Duodenal mucosa (tissue), 2 donors: ENCODE data around the gene PFKFB2.

Source experiments
- H3K27ac ChIP-seq: one replicate; pipeline ENCODE4 v1.7.0; 2013; ENCODE audit warnings: low read depth, low read length
- H3K27me3 ChIP-seq, 2 donors: one replicate each; pipeline ENCODE4 v1.7.0; 2013; ENCODE audit warnings: low read length in 2 of 2, control low read depth in 1 of 2; ENCODE audit not compliant: insufficient read depth in 2 of 2, control insufficient read depth in 1 of 2
- H3K36me3 ChIP-seq, 2 donors: one replicate each; pipeline ENCODE4 v1.7.0; 2013; ENCODE audit warnings: low read length in 2 of 2, control low read depth in 1 of 2; ENCODE audit not compliant: insufficient read depth in 2 of 2, control insufficient read depth in 1 of 2
- H3K4me1 ChIP-seq, 2 donors: one replicate each; pipeline ENCODE4 v1.7.0; 2013; ENCODE audit warnings: low read length in 2 of 2, control low read depth in 1 of 2; ENCODE audit not compliant: insufficient read depth in 2 of 2, control insufficient read depth in 1 of 2
- H3K4me3 ChIP-seq, 2 donors: one replicate each; pipeline ENCODE4 v1.7.0; 2013; ENCODE audit warnings: low read length in 2 of 2, low read depth in 1 of 2
- H3K9ac ChIP-seq, 2 donors: one replicate each; pipeline ENCODE4 v1.7.0; 2013; ENCODE audit warnings: low read length in 2 of 2, low read depth in 1 of 2
- H3K9me3 ChIP-seq, 2 donors: one replicate each; pipeline ENCODE4 v1.7.0; 2013; ENCODE audit warnings: low read length in 2 of 2, control low read depth in 1 of 2; ENCODE audit not compliant: control insufficient read depth in 1 of 2

PFKFB2 gene

DNA sequence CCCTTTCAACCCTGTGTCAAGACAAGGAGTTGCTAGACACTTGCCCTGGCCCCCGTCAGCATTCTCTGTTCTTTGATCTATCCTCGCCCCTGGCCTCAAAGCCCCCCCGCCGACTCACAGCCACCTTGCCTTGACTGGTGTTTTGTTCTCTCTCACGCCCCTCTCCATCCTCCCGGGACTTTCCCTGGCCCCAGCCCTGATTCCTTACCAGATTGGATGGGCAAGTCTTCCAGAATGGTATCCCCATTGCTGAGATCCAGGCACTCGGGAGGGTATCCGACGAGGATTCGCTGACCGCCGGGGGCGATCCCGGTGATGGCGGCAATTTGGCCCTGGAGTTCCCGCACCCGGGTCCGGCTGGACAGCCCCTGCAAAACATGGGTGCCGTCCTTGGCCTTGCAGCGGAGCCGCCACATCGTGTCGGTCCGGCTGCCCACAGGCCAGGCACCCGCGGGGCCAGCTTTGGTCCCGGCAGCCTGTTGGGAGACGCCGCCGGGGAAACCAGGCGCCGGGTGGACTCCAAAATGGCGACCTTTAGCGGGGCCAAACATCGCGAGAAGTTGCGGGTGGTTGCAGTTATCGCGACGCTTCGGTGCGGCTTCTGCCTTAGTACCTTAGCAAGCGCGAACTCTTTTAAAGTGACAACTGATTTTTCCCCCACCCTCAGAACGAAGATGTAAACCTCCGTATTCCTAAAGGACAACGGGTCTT is 2.4 kb upstream of the PFKFB2 start:
- Histone ChIP-seq H3K36me3 (peaks cover 14 to 18% of the 10 kb centered on the region in 2 donors), H3K27ac (peak overlapping the region; percentile 85), H3K9ac (peak overlapping the region; percentile 97), H3K4me1 (peaks cover 33 to 54% of the 10 kb centered on the region in 2 donors), H3K9me3 (no peaks in the 10 kb centered on the region), H3K27me3 (no peaks in the 10 kb centered on the region), H3K4me3 (peak overlapping the region; percentile 90 to 93)

DNA sequence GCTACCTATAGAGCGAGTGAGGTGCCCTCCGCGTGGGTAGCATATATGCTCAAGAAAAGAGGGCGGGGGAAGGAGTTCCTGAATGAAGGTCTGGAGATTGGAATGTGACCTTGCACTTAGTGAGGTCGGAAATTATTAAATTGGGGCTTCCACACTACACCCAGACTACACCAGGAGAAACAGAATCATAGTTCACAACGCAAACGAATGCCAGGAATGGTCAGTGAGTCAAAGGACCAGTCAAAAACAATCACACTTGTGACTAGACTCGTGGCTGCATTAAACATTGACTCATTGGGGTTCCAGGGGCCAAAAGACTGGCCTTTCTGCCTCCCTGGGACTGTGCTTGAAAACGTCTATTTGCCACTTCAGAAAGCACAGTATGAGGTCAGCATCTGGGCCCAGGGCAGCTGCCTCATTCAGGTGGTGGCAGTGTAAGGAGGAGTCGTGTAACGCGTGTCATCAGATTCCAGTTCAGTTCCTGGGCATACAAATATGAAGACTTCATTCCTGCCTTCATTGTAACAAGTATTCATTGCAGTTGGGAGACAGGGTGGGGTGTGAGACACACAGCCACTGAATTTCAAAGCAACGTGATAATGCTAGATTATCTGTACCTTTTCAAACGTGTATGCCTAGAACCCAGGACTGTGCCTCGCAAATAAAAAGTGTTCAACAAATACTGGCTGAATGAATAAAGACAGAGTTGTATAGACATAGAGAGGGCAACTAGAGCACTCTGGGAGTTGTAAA is 1.7 kb upstream of the PFKFB2 start, which contains the start of gene YOD1:
Gene YOD1 (minus strand): TSS at position 18 of the 753 bp plus-strand sequence. CDS start 178 bp downstream, outside the sequence.
- H3K36me3 ChIP-seq = peaks cover 14 to 18% of the 10 kb centered on the region in 2 donors
- H3K27ac ChIP-seq = peak within 1 kb of the TSS; percentile 85
- no peaks in the 10 kb centered on the region for H3K27me3 ChIP-seq
- peak within 1 kb of the TSS; percentile 97 for H3K9ac ChIP-seq
- no peaks in the 10 kb centered on the region for H3K9me3 ChIP-seq
- peaks cover 37 to 52% of the 10 kb centered on the region in 2 donors for H3K4me1 ChIP-seq
- H3K4me3 ChIP-seq = peak within 1 kb of the TSS; percentile 90 to 93

DNA sequence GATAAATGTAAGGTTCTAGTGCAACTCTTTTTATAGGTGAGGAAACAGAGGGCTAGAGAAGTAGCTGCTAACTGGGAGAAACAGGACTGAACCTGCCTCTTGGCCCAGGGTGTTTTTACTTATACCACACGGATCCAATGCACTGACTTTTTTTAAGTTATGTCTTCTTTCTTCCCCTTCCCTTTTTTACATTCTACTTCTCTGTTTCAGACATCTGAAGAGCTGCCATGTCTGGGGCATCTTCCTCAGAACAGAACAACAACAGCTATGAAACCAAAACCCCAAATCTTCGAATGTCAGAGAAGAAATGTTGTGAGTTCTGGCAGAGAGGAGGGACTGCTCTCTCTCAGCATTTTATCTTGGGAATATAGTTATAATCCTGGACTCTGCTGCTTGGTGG is 1.4 kb downstream of the PFKFB2 start:
- H3K36me3 ChIP-seq = peaks cover 3 to 7% of the 10 kb centered on the region in 2 donors
- peak overlapping the region; percentile 10 to 99 for H3K9ac ChIP-seq
- H3K27ac ChIP-seq = peak overlapping the region; percentile 61
- H3K4me1 ChIP-seq = peaks cover 30 to 44% of the 10 kb centered on the region in 2 donors
- H3K9me3 ChIP-seq = no peaks in the 10 kb centered on the region
- H3K4me3 ChIP-seq = peak overlapping the region; percentile 45 to 56
- no peaks in the 10 kb centered on the region for H3K27me3 ChIP-seq

DNA sequence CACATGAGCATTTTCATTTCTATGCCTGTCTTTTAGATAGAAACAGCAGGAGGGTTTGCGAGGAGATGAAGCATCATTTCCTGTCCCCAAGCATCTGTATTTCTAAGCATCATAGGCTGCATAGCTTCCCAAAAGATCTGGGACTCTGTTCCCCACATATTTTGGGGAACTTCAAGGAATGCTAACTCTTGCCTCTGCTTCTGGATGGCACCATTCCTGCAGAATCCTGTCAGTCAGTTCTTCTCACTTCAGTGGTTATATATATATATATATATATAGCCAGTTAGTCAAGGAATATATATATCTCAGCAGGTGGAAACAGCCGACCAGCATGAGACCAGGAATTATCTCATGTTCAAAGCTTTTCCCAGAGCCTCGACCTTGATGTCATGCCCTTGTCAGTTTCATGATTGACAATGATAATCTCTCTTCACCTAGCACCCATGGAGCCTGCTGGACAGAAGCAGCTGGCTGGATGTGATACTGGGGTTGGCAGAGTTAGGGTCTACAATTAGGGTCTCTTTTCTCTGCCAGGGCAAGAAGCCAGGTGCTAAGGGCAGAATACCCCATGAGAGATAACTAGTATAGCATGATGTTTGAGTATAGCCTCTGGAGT is 2.4 kb downstream of the PFKFB2 start:
- H3K9ac ChIP-seq = peak overlapping the region; percentile 12 to 99
- no peaks in the 10 kb centered on the region for H3K27me3 ChIP-seq
- peak overlapping the region; percentile 10 to 56 for H3K4me3 ChIP-seq
- H3K36me3 ChIP-seq = peaks cover 8 to 15% of the 10 kb centered on the region in 2 donors
- peaks cover 27 to 41% of the 10 kb centered on the region in 2 donors for H3K4me1 ChIP-seq
- H3K27ac ChIP-seq = peak overlapping the region; percentile 75
- H3K9me3 ChIP-seq = no peaks in the 10 kb centered on the region

DNA sequence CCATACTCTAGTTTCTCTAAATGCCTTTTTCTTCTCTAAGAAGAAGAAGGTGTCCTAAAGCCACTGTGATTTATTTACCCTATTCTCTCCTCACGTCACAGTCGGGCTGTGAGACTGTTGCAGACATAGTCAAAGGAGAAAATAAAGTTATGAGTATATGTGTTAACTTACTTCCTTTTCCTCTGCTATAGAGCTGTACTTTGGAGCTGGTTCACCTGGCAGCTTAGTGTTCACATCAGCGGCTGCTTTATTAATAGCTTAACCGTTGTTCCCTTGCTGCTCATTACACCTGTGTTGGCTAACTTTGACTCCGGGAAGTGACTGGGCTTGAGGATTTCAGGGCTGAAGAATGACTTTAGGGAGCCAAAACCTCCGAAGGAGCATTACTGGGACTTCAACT is 3.6 kb downstream of the PFKFB2 start:
- Histone ChIP-seq H3K27me3 (no peaks in the 10 kb centered on the region), H3K9me3 (no peaks in the 10 kb centered on the region), H3K4me3 (peak overlapping the region; percentile 30 to 53), H3K27ac (peak overlapping the region; percentile 75), H3K36me3 (peaks cover 9 to 16% of the 10 kb centered on the region in 2 donors), H3K9ac (peak overlapping the region; percentile 63 to 99), H3K4me1 (peaks cover 21 to 33% of the 10 kb centered on the region in 2 donors)

DNA sequence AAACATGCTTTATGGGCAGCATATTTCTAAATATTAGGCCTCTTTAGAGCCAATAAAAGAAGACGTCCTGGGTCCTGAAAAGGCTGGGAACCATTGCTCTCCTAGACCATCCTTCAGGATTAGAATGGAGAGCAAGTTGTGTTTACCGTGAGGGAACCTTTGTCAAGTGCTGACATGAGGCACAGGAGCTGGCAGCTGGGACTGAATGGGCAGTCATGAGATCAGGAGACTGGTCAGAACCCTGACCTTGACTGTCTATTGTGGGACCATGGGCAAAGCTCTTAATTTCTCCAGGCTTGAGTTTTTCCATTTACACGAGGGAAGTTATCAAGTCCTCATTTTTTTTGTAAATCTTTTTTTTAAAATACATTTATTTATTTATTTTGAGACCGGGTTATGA is 5.2 kb downstream of the PFKFB2 start:
- Histone ChIP-seq H3K9me3 (no peaks in the 10 kb centered on the region), H3K4me3 (no peak overlapping the region), H3K27me3 (no peaks in the 10 kb centered on the region), H3K4me1 (peaks cover 12 to 32% of the 10 kb centered on the region in 2 donors), H3K27ac (no peak overlapping the region), H3K36me3 (peaks cover 24 to 32% of the 10 kb centered on the region in 2 donors), H3K9ac (no peak overlapping the region)

DNA sequence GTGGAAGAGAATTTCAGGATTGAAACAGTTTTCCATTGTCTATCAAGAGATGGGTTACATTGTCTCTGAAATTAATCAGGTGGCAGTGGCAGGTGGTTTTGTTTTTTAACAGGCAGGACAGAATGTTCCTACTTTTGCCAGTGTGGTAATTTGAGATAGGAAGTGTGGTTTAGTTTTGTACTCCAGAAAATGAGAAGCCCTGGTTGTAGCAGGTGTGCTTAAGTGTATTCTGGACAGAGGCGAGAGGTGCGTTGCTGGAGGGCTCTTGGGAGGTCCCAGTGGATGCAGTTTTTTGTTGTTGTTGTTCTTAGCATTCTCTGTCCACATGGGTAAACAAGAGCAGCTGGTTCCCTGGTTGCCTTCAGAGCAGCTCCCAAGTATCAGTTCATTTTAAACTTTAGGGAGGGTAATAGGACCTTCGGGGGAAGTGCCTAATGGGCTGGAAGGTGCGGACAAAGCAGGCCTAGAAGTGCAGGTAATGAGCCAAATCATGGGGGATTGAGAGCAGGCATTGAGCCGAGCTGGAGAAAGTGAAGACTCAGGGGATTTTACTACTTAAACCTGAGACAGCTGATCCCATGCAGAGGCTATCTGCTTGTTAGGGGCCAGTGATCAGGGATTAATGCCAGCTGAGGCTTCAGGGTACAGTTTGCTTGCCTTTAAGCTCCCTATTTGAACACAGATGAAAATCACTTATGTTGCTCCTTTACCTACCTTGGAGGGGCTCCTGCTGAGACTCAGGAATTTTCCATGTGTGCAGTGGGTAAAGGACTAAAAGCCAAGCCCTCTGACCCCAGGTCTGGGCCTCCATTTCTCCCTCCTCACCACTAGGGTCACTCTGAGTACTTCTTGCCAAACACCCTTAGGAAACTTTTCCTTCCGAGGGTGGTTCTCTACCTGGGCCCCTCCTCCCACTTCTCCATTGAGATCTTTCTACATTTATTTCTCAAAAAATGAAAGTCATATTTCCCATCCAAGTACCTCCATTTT is 6.1 kb downstream of the PFKFB2 start:
- no peaks in the 10 kb centered on the region for H3K27me3 ChIP-seq
- no peak overlapping the region for H3K27ac ChIP-seq
- H3K4me1 ChIP-seq = peaks cover 14 to 40% of the 10 kb centered on the region in 2 donors
- H3K4me3 ChIP-seq = no peak overlapping the region
- H3K9ac ChIP-seq = no peak overlapping the region
- H3K9me3 ChIP-seq = no peaks in the 10 kb centered on the region
- H3K36me3 ChIP-seq = peaks cover 33 to 41% of the 10 kb centered on the region in 2 donors

DNA sequence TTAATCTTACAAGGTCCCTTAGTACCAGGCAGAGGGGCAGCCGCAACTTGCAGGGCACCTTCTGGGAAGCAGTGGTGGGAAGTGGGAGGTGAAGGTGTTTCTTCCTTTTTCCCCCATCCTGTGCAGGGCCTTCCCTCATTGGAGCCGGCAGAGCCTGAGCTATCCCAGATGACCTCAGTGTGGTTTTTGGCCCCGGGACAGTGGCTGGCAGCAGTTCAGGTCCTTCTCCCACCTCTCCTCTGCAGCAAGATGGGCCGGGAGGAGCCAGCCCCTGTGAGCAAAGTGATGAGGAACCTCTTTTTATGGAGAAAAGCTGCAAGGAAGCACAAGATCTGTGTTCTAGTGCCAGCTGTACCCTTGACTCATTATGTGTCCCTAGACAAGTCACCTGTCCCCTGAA is 6.8 kb downstream of the PFKFB2 start:
- Histone ChIP-seq H3K27ac (no peak overlapping the region), H3K9ac (no peak overlapping the region), H3K27me3 (no peaks in the 10 kb centered on the region), H3K4me3 (no peak overlapping the region), H3K36me3 (peaks cover 36 to 46% of the 10 kb centered on the region in 2 donors), H3K4me1 (peaks cover 16 to 37% of the 10 kb centered on the region in 2 donors), H3K9me3 (no peaks in the 10 kb centered on the region)

DNA sequence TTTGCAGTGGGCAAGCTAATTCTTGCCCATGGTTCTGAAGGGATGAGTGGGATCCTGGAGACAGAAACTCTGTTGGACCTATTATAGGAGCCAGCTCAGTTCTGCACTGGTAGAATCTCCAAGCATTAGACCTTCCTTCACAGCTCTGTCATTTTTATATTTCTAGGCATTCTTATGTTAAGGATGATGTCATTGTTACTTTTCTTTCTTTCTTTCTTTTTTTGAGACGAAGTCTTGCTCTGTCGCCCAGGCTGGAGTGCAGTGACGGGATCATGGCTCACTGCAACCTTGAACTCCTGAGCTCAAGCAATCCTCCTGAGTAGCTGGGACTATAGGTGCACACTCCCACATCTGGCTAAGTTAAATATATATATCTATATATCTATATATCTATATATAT is 7.5 kb downstream of the PFKFB2 start:
- Histone ChIP-seq H3K9me3 (no peaks in the 10 kb centered on the region), H3K9ac (no peak overlapping the region), H3K27me3 (no peaks in the 10 kb centered on the region), H3K27ac (no peak overlapping the region), H3K36me3 (peaks cover 36 to 50% of the 10 kb centered on the region in 2 donors), H3K4me3 (no peak overlapping the region), H3K4me1 (peaks cover 11 to 33% of the 10 kb centered on the region in 2 donors)
